ENCODE results near the gene CDH12.

CDH12 gene

GRCh38 chr5:21820527-21820926 lies 1032.6 kb downstream of the CDH12 start:
- no peak for DNase-seq (ENCODE audit: low read depth)

- no peak for DNase-seq (ENCODE audit: low read depth)
Measured at GRCh38 chr5:21818370-21818720, 1034.8 kb downstream of the CDH12 start.

- DNase-seq (ENCODE audit: low read depth): no peak
Measured at GRCh38 chr5:21817668-21818369, 1035.3 kb downstream of the CDH12 start.

GRCh38 chr5:21810737-21811316 lies 1042.3 kb downstream of the CDH12 start:
- DNase-seq (ENCODE audit: low read depth): no peak

GRCh38 chr5:21809611-21810010 lies 1043.5 kb downstream of the CDH12 start:
- DNase-seq (ENCODE audit: low read depth): no peak

GRCh38 chr5:21807953-21808352 lies 1045.2 kb downstream of the CDH12 start:
- no peak for DNase-seq (ENCODE audit: low read depth)

- DNase-seq (ENCODE audit: low read depth): no peak
Measured at GRCh38 chr5:21806943-21807342, 1046.2 kb downstream of the CDH12 start.

GRCh38 chr5:21806271-21806670 lies 1046.9 kb downstream of the CDH12 start:
- DNase-seq (ENCODE audit: low read depth): no peak

GRCh38 chr5:21802869-21803490 lies 1050.2 kb downstream of the CDH12 start:
- DNase-seq (ENCODE audit: low read depth): no peak

- no peak for DNase-seq (ENCODE audit: low read depth)
Measured at GRCh38 chr5:21802100-21802499, 1051.0 kb downstream of the CDH12 start.

GRCh38 chr5:21792748-21793147 lies 1060.4 kb downstream of the CDH12 start:
- DNase-seq (ENCODE audit: low read depth): no peak

GRCh38 chr5:21791304-21791703 lies 1061.8 kb downstream of the CDH12 start:
- DNase-seq (ENCODE audit: low read depth): no peak

- DNase-seq (ENCODE audit: low read depth): no peak
Measured at GRCh38 chr5:21784487-21784886, 1068.7 kb downstream of the CDH12 start.

GRCh38 chr5:21783074-21783679 lies 1070.0 kb downstream of the CDH12 start:
- no peak for DNase-seq (ENCODE audit: low read depth)

- no peak for DNase-seq (ENCODE audit: low read depth)
Measured at GRCh38 chr5:21776466-21776865, 1076.7 kb downstream of the CDH12 start.

- no peak for DNase-seq (ENCODE audit: low read depth)
Measured at GRCh38 chr5:21774801-21775200, 1078.3 kb downstream of the CDH12 start.

- DNase-seq (ENCODE audit: low read depth): no peak
Measured at GRCh38 chr5:21774281-21774680, 1078.9 kb downstream of the CDH12 start.

- DNase-seq (ENCODE audit: low read depth): no peak
Measured at GRCh38 chr5:21773456-21773855, 1079.7 kb downstream of the CDH12 start.

- DNase-seq (ENCODE audit: low read depth): no peak
Measured at GRCh38 chr5:21765406-21765805, 1087.7 kb downstream of the CDH12 start.

- DNase-seq (ENCODE audit: low read depth): no peak
Measured at GRCh38 chr5:21739096-21739495, 1114.0 kb downstream of the CDH12 start.

GRCh38 chr5:21723500-21723899 lies 1129.6 kb downstream of the CDH12 start:
- no peak for DNase-seq (ENCODE audit: low read depth)

- DNase-seq (ENCODE audit: low read depth): no peak
Measured at GRCh38 chr5:21711866-21712758, 1141.0 kb downstream of the CDH12 start.

Measured in activated gamma-delta T cell treated with anti-CD3 and anti-CD28 coated beads, Interleukin-2, amount 50 U/mL, for 16 hours (primary cell).